NCI-H69 (cell line): ENCODE data around the gene EXOC1.

Source experiments
- DNase-seq: peaks from one replicate; lab custom pipeline; 2025; lab: John Stamatoyannopoulos, UW

The EXOC1 gene

GRCh38 chr4:55857586-55857985 lies 4.1 kb downstream of the EXOC1 start:
- DNase-seq, result no peak

GRCh38 chr4:55859711-55860110 lies 6.3 kb downstream of the EXOC1 start:
- no peak for DNase-seq

GRCh38 chr4:55864577-55865223 lies 11.3 kb downstream of the EXOC1 start:
- no peak for DNase-seq

- DNase-seq, result no peak
These were observed 11.9 kb downstream of the EXOC1 start for GRCh38 chr4:55865228-55865806.

GRCh38 chr4:55866290-55866907 lies 13.0 kb downstream of the EXOC1 start:
- DNase-seq, result peak; percentile 39

- peak; percentile 73 for DNase-seq
These were observed 13.6 kb downstream of the EXOC1 start for GRCh38 chr4:55866973-55867574.

GRCh38 chr4:55868581-55869090 lies 15.2 kb downstream of the EXOC1 start:
- no peak for DNase-seq

- DNase-seq, result no peak
These were observed 17.9 kb downstream of the EXOC1 start for GRCh38 chr4:55871299-55871800.

- DNase-seq, result no peak
These were observed 21.4 kb downstream of the EXOC1 start for GRCh38 chr4:55874831-55875230.

GRCh38 chr4:55876387-55876786 lies 22.9 kb downstream of the EXOC1 start:
- DNase-seq, result no peak

- DNase-seq, result no peak
These were observed 25.8 kb downstream of the EXOC1 start for GRCh38 chr4:55879224-55879623.

- no peak for DNase-seq
These were observed 27.3 kb downstream of the EXOC1 start for GRCh38 chr4:55880652-55881280.

GRCh38 chr4:55884093-55884850 lies 30.8 kb downstream of the EXOC1 start:
- no peak for DNase-seq

- no peak for DNase-seq
These were observed 31.4 kb downstream of the EXOC1 start for GRCh38 chr4:55884851-55885219.

- peak; percentile 1 for DNase-seq
These were observed 34.1 kb downstream of the EXOC1 start for GRCh38 chr4:55887594-55887993.

GRCh38 chr4:55892156-55892555 lies 38.7 kb downstream of the EXOC1 start:
- no peak for DNase-seq

GRCh38 chr4:55896622-55897021 lies 43.2 kb downstream of the EXOC1 start:
- DNase-seq, result no peak

- DNase-seq, result no peak
These were observed 49.2 kb downstream of the EXOC1 start for GRCh38 chr4:55902677-55903076.

GRCh38 chr4:55903577-55903976 lies 50.1 kb downstream of the EXOC1 start:
- DNase-seq, result no peak

GRCh38 chr4:55904576-55904975 lies 51.1 kb downstream of the EXOC1 start:
- no peak for DNase-seq

- DNase-seq, result no peak
These were observed 52.9 kb downstream of the EXOC1 start for GRCh38 chr4:55906323-55906722.

- DNase-seq, result no peak
These were observed 53.5 kb downstream of the EXOC1 start for GRCh38 chr4:55906989-55907388.
